Measurements from ENCODE around the gene MBD4. TPM values are rescaled to one million over a fixed set of nuclear protein-coding genes. Genes with fewer than 3 reads are reported as not detected.
"Not testable (repeated sequence)": the region's sequence is repeated elsewhere in the genome, so short reads cannot be mapped to it uniquely, and the experiment has no call there.

MBD4 gene
- 40.1 and 41.0 TPM in 2 replicates for total RNA-seq (2021)
- long read RNA-seq, transcript MBD4-203 (8 exons, 2,478 nt), result major isoform, 43 of 143 reads
- long read RNA-seq, transcript MBD4-201 (8 exons, 2,470 nt), result minor isoform, 26 of 143 reads
- long read RNA-seq, partial matches to known transcripts, result 50 of 143 reads
- long read RNA-seq, other reads (novel, unspliced or antisense), result 18 of 143 reads

DNA sequence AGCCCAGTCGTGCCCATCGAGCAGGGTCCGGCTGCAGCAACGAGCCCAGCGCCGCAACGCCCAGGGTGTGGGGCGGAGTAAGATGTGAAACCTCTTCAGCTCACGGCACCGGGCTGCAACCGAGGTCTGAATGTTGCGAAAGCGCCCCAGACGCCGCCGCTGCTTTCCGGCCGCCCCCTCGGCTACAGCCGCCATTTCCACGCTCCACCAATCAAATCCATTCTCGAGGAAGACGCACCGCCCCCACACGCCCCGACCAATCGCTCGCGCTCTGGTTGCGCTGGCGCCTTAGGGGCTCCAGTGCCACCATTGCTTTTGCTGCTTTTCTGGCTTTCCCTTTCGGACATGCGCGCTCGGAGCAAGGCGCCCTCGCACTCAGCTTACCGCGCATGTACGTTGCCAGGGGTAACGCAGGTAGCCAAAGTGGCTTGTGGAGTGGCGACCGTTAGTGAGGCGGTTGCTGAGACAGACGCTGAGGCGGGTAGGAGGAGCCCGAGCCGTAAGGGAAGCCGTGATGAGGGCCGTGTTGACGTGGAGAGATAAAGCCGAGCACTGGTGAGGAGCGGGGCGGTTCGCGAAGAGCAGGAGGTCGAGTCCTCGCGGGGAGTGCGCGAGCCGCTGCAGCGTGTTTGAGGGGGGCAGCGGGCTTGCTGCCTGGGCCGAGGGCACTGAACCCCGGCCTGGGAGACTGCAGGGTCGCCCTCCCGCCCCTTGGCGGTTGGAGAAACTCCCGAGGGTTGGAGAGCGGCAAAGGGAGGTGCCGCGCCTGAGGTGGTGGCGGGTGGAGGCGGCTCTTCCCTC lies at the start of gene MBD4, which contains the start of gene IFT122:
Gene MBD4 (minus strand): TSS at position 132 of the 801 bp plus-strand sequence. CDS start 115 bp downstream, at position 17.
Gene IFT122 (plus strand): TSS at position 408 of the 801 bp plus-strand sequence. CDS start 107 bp downstream, at position 515.
- H2AK5ac ChIP-seq (ENCODE audit: insufficient read length, low read length), result no peak within 1 kb of the TSS
- H3K4me2 ChIP-seq (ENCODE audit: insufficient read depth, insufficient read length, low read length), result peak within 1 kb of the TSS; percentile 73
- H3K27ac Mint-ChIP-seq, result peak within 1 kb of the TSS; percentile 91 to 99 (median 97)
- H3K4me3 Mint-ChIP-seq, result peak within 1 kb of the TSS; percentile 96 to 99
- H2BK5ac ChIP-seq (ENCODE audit: insufficient read length, low read length), result no peak within 1 kb of the TSS
- no peak within 1 kb of the TSS for H2BK12ac ChIP-seq (ENCODE audit: insufficient read length, low read depth, low read length)
- peak within 1 kb of the TSS; percentile 77 for H3K18ac ChIP-seq (ENCODE audit: insufficient read length, low read depth, low read length)
- H3K9ac ChIP-seq (ENCODE audit: extremely low read depth, insufficient read length, low read length), result peak within 1 kb of the TSS; percentile 79
- no peaks in the 10 kb centered on the region for H3K9me3 Mint-ChIP-seq
- H2AFZ ChIP-seq (ENCODE audit: low read length), result peak within 1 kb of the TSS; percentile 18
- H4K20me1 ChIP-seq (ENCODE audit: control insufficient read depth, insufficient read depth, insufficient read length), result no peaks in the 10 kb centered on the region
- DNase-seq, result peak; percentile 99
- no peak within 1 kb of the TSS for H3K56ac ChIP-seq (ENCODE audit: insufficient read length, low read depth, low read length)
- H3K4me1 ChIP-seq (ENCODE audit: insufficient read depth, low read length), result peaks cover 4% of the 10 kb centered on the region; the same call in 1 of the 2 replicates
- TF ChIP-seq, protein P1, sequence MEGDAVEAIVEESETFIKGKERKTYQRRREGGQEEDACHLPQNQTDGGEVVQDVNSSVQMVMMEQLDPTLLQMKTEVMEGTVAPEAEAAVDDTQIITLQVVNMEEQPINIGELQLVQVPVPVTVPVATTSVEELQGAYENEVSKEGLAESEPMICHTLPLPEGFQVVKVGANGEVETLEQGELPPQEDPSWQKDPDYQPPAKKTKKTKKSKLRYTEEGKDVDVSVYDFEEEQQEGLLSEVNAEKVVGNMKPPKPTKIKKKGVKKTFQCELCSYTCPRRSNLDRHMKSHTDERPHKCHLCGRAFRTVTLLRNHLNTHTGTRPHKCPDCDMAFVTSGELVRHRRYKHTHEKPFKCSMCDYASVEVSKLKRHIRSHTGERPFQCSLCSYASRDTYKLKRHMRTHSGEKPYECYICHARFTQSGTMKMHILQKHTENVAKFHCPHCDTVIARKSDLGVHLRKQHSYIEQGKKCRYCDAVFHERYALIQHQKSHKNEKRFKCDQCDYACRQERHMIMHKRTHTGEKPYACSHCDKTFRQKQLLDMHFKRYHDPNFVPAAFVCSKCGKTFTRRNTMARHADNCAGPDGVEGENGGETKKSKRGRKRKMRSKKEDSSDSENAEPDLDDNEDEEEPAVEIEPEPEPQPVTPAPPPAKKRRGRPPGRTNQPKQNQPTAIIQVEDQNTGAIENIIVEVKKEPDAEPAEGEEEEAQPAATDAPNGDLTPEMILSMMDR (conservative IDR thresholded peaks at IDR 0.05), result no peak
- H2BK15ac ChIP-seq (ENCODE audit: low read depth, low read length), result no peak within 1 kb of the TSS
- H3K27ac ChIP-seq (ENCODE audit: insufficient read length, low read depth, low read length), result peak within 1 kb of the TSS; percentile 6
- H3K9me3 ChIP-seq (ENCODE audit: control insufficient read depth, low read depth, low read length), result no peaks in the 10 kb centered on the region
- no peak within 1 kb of the TSS for H4K8ac ChIP-seq (replicated peaks; ENCODE audit: insufficient read length, low read depth, low read length)
- peaks cover 14 to 39% (median 30%) of the 10 kb centered on the region in 3 experiments; a peak in 6 of 7 replicates for H3K36me3 Mint-ChIP-seq (ENCODE audit: insufficient read depth in 1 of 3, low read depth in 3 of 3)
- peaks cover 7% of the 10 kb centered on the region for H3K23me2 ChIP-seq (ENCODE audit: insufficient read length, low read depth, low read length, poor library complexity, severe bottlenecking)
- no peak within 1 kb of the TSS for H4K5ac ChIP-seq (ENCODE audit: insufficient read length, low read depth, low read length)
- no peaks in the 10 kb centered on the region for H3K79me1 ChIP-seq (ENCODE audit: insufficient read depth, low read depth, low read length, poor library complexity, severe bottlenecking)
- H3T11ph ChIP-seq (ENCODE audit: low read length), result no peak within 1 kb of the TSS
- H3K23ac ChIP-seq (ENCODE audit: insufficient read length, low read depth, low read length), result no peak within 1 kb of the TSS
- H3K4me1 Mint-ChIP-seq, result peaks cover 31 to 36% of the 10 kb centered on the region in 2 experiments
- no peak within 1 kb of the TSS for H4K91ac ChIP-seq (ENCODE audit: insufficient read length, low read depth, low read length)
- WGBS (ENCODE audit: extremely low coverage, insufficient read length, low lambda C conversion rate), result no CpG with 5 or more reads among the region's 75 CpGs
- peaks cover 2% of the 10 kb centered on the region; the same call in 1 of the 2 replicates for H3K79me2 ChIP-seq (ENCODE audit: insufficient read depth, low read length)
- H3K27me3 ChIP-seq (ENCODE audit: insufficient read depth, low read length), result no peaks in the 10 kb centered on the region
- no peaks in the 10 kb centered on the region for H3K27me3 Mint-ChIP-seq (ENCODE audit: low read depth)
- no peak within 1 kb of the TSS for H2BK120ac ChIP-seq (ENCODE audit: low read depth, low read length, poor library complexity, severe bottlenecking)
- no peak within 1 kb of the TSS for H2BK20ac ChIP-seq (ENCODE audit: low read depth, low read length, poor library complexity, severe bottlenecking)
- 0 out of 2 replicates have a peak within 1 kb of the TSS, but pooled peaks have one; percentile 66 for H3K14ac ChIP-seq (ENCODE audit: insufficient read depth, low read length)
- no peak within 1 kb of the TSS for H3K4ac ChIP-seq (ENCODE audit: low read depth, low read length)

DNA sequence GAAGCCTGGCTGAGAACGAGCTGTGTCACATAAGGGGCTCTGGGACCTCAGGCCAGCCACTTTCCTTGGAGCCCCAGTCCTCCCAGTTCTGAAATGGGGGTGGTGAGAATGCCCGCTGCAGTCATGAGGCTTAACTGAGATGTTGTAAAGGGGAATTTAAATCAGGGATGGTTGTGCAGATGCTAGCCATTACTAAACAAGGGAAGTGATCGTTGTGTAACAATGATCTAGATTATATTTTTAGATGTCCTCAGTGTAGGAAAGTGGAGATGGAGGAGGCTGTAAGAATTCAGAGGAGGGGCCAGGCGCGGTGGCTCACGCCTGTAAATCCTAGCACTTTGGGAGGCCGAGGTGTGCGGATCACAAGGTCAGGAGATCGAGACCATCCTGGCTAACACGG lies 49.5 kb upstream of the MBD4 start:
- not testable (repeated sequence) for H3T11ph ChIP-seq (ENCODE audit: low read length); H2AFZ ChIP-seq (ENCODE audit: low read length); H3K27me3 ChIP-seq (ENCODE audit: insufficient read depth, low read length); H3K56ac ChIP-seq (ENCODE audit: insufficient read length, low read depth, low read length); H2BK12ac ChIP-seq (ENCODE audit: insufficient read length, low read depth, low read length); H3K4me3 Mint-ChIP-seq; H2BK15ac ChIP-seq (ENCODE audit: low read depth, low read length); DNase-seq; H3K27ac ChIP-seq (ENCODE audit: insufficient read length, low read depth, low read length); H3K79me1 ChIP-seq (ENCODE audit: insufficient read depth, low read depth, low read length, poor library complexity, severe bottlenecking); H3K23me2 ChIP-seq (ENCODE audit: insufficient read length, low read depth, low read length, poor library complexity, severe bottlenecking); H3K27ac Mint-ChIP-seq; H4K20me1 ChIP-seq (ENCODE audit: control insufficient read depth, insufficient read depth, insufficient read length); H2BK5ac ChIP-seq (ENCODE audit: insufficient read length, low read length); H4K91ac ChIP-seq (ENCODE audit: insufficient read length, low read depth, low read length); H3K4ac ChIP-seq (ENCODE audit: low read depth, low read length); H2BK20ac ChIP-seq (ENCODE audit: low read depth, low read length, poor library complexity, severe bottlenecking); H3K9ac ChIP-seq (ENCODE audit: extremely low read depth, insufficient read length, low read length); H3K79me2 ChIP-seq (ENCODE audit: insufficient read depth, low read length); H3K4me2 ChIP-seq (ENCODE audit: insufficient read depth, insufficient read length, low read length); H2BK120ac ChIP-seq (ENCODE audit: low read depth, low read length, poor library complexity, severe bottlenecking); H3K9me3 ChIP-seq (ENCODE audit: control insufficient read depth, low read depth, low read length); H3K4me1 ChIP-seq (ENCODE audit: insufficient read depth, low read length); H4K8ac ChIP-seq (replicated peaks; ENCODE audit: insufficient read length, low read depth, low read length); H3K18ac ChIP-seq (ENCODE audit: insufficient read length, low read depth, low read length); H3K14ac ChIP-seq (ENCODE audit: insufficient read depth, low read length); H2AK5ac ChIP-seq (ENCODE audit: insufficient read length, low read length); H3K9me3 Mint-ChIP-seq; H4K5ac ChIP-seq (ENCODE audit: insufficient read length, low read depth, low read length); H3K23ac ChIP-seq (ENCODE audit: insufficient read length, low read depth, low read length)
- Mint-ChIP-seq H3K27me3 (ENCODE audit: low read depth) (peaks cover 18% of the 10 kb centered on the region), H3K4me1 (peaks cover 34 to 37% of the 10 kb centered on the region in 2 experiments), H3K36me3 (ENCODE audit: insufficient read depth in 1 of 3, low read depth in 3 of 3) (peaks cover 6 to 25% (median 17%) of the 10 kb centered on the region in 3 experiments; a peak in 6 of 7 replicates)
- no CpG with 5 or more reads among the region's 10 CpGs for WGBS (ENCODE audit: extremely low coverage, insufficient read length, low lambda C conversion rate)

All from H9 (cell line).